ENCODE data around the gene NAMPT. TPM values are rescaled to one million over a fixed set of nuclear protein-coding genes. Genes with fewer than 3 reads are reported as not detected.
A peak's percentile ranks its signal among the peaks of the same experiment; 100 is the strongest.

The NAMPT gene
- total and polyA plus RNA-seq, 9 of the 15 experiments (the other 6 are each of a cell fraction or from before 2014, with no cell fraction given) = 41.1 to 160 (median 106) TPM

DNA sequence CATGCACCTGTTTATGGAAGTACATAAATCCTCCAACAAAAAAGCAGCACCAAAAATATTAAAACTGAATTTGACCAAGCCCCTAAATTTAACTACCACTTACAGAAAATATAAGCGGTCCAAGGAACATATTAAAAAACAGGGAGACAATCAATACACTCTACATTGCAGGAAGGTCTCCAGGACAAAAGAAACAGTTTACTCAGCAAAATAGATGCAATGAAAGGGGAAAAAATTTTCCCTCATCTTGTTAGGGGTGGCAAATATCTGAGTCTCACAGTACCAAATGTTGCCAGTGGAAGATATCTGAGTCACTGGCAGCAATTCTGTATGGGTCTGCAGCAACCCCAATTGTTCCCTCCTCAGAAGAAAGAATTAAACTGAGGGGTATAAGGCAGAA is 50.4 kb downstream of the NAMPT start:
- no peaks in the 10 kb centered on the region for H4K20me1 ChIP-seq (replicated peaks; ENCODE audit: control insufficient read depth, insufficient read depth, low read length)
- H3K4me3 ChIP-seq = no peak overlapping the region
- H3K36me3 ChIP-seq (ENCODE audit: control insufficient read depth, insufficient read depth, low read length) = no peaks in the 10 kb centered on the region
- CTCF ChIA-PET (ENCODE audit: low intra/inter-chr PET ratio) = interaction anchor here (0.6 kb wide), 1 partner anchor 74 kb away, joined by 3 read pairs; no protein-coding TSS in a partner anchor
- H3K27me3 ChIP-seq (ENCODE audit: control insufficient read depth in 2 of 2, insufficient read depth in 2 of 2, low read length in 2 of 2) = peaks cover 2 to 3% of the 10 kb centered on the region in 2 experiments; a peak in 3 of 5 replicates
- ATAC-seq = no peak
- H3K4me2 ChIP-seq (ENCODE audit: insufficient read depth, low read length) = no peak overlapping the region
- intact Hi-C loops (cut with micrococcal nuclease) = no loop called here
- no peaks in the 10 kb centered on the region for H3K4me1 ChIP-seq (replicated peaks in 1 of 2; ENCODE audit: control insufficient read depth in 2 of 2, insufficient read depth in 2 of 2, low read length in 2 of 2)
- in situ Hi-C loops (cut with MboI) = no loop called here
- H3K9ac ChIP-seq (ENCODE audit: insufficient read depth in 1 of 2, low read depth in 2 of 2, low read length in 2 of 2) = no peak overlapping the region
- TF ChIP-seq ZNF324 (CRISPR knock-in tag; IDR thresholded peaks at IDR 0.05) = no peak
- TF ChIP-seq ZNF316 (IDR thresholded peaks at IDR 0.05) = peak; percentile 86
- TF ChIP-seq, protein P1, sequence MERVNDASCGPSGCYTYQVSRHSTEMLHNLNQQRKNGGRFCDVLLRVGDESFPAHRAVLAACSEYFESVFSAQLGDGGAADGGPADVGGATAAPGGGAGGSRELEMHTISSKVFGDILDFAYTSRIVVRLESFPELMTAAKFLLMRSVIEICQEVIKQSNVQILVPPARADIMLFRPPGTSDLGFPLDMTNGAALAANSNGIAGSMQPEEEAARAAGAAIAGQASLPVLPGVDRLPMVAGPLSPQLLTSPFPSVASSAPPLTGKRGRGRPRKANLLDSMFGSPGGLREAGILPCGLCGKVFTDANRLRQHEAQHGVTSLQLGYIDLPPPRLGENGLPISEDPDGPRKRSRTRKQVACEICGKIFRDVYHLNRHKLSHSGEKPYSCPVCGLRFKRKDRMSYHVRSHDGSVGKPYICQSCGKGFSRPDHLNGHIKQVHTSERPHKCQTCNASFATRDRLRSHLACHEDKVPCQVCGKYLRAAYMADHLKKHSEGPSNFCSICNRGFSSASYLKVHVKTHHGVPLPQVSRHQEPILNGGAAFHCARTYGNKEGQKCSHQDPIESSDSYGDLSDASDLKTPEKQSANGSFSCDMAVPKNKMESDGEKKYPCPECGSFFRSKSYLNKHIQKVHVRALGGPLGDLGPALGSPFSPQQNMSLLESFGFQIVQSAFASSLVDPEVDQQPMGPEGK (CRISPR knock-in tag; IDR thresholded peaks at IDR 0.05; ENCODE audit: borderline replicate concordance) = no peak
- TF ChIP-seq, protein P2, sequence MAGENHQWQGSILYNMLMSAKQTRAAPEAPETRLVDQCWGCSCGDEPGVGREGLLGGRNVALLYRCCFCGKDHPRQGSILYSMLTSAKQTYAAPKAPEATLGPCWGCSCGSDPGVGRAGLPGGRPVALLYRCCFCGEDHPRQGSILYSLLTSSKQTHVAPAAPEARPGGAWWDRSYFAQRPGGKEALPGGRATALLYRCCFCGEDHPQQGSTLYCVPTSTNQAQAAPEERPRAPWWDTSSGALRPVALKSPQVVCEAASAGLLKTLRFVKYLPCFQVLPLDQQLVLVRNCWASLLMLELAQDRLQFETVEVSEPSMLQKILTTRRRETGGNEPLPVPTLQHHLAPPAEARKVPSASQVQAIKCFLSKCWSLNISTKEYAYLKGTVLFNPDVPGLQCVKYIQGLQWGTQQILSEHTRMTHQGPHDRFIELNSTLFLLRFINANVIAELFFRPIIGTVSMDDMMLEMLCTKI (IDR thresholded peaks at IDR 0.05; ENCODE audit: partially characterized antibody) = no peak
- peak; percentile 64 for TF ChIP-seq MAFF (IDR thresholded peaks at IDR 0.05; ENCODE audit: low read length)
- TF ChIP-seq MTA2 (IDR thresholded peaks at IDR 0.05; ENCODE audit: low read depth) = no peak
- peak; percentile 69 for TF ChIP-seq MAFG (tag; conservative IDR thresholded peaks at IDR 0.05)
- TF ChIP-seq, protein P3, sequence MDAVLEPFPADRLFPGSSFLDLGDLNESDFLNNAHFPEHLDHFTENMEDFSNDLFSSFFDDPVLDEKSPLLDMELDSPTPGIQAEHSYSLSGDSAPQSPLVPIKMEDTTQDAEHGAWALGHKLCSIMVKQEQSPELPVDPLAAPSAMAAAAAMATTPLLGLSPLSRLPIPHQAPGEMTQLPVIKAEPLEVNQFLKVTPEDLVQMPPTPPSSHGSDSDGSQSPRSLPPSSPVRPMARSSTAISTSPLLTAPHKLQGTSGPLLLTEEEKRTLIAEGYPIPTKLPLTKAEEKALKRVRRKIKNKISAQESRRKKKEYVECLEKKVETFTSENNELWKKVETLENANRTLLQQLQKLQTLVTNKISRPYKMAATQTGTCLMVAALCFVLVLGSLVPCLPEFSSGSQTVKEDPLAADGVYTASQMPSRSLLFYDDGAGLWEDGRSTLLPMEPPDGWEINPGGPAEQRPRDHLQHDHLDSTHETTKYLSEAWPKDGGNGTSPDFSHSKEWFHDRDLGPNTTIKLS (IDR thresholded peaks at IDR 0.05; ENCODE audit: borderline replicate concordance, low read depth) = no peak
- TF ChIP-seq, protein P4, sequence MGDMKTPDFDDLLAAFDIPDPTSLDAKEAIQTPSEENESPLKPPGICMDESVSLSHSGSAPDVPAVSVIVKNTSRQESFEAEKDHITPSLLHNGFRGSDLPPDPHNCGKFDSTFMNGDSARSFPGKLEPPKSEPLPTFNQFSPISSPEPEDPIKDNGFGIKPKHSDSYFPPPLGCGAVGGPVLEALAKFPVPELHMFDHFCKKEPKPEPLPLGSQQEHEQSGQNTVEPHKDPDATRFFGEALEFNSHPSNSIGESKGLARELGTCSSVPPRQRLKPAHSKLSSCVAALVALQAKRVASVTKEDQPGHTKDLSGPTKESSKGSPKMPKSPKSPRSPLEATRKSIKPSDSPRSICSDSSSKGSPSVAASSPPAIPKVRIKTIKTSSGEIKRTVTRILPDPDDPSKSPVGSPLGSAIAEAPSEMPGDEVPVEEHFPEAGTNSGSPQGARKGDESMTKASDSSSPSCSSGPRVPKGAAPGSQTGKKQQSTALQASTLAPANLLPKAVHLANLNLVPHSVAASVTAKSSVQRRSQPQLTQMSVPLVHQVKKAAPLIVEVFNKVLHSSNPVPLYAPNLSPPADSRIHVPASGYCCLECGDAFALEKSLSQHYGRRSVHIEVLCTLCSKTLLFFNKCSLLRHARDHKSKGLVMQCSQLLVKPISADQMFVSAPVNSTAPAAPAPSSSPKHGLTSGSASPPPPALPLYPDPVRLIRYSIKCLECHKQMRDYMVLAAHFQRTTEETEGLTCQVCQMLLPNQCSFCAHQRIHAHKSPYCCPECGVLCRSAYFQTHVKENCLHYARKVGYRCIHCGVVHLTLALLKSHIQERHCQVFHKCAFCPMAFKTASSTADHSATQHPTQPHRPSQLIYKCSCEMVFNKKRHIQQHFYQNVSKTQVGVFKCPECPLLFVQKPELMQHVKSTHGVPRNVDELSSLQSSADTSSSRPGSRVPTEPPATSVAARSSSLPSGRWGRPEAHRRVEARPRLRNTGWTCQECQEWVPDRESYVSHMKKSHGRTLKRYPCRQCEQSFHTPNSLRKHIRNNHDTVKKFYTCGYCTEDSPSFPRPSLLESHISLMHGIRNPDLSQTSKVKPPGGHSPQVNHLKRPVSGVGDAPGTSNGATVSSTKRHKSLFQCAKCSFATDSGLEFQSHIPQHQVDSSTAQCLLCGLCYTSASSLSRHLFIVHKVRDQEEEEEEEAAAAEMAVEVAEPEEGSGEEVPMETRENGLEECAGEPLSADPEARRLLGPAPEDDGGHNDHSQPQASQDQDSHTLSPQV (IDR thresholded peaks at IDR 0.05) = no peak
- peak; percentile 36; the same call in 1 of the 2 replicates for TF ChIP-seq MAFK (IDR thresholded peaks at IDR 0.05; ENCODE audit: low read length)
- peak; percentile 81 for TF ChIP-seq C11orf30 (IDR thresholded peaks at IDR 0.05; ENCODE audit: low read depth)
- 19% methylated on average over 1 of the region's 1 CpG for WGBS (ENCODE audit: insufficient coverage, low coverage, missing lambda C conversion rate)
- no peaks in the 10 kb centered on the region for H3K9me1 ChIP-seq (ENCODE audit: control insufficient read depth, insufficient read depth, low read length)
- no peak overlapping the region for H3K27ac ChIP-seq (ENCODE audit: extremely low read depth, low read depth, low read length)
- H2AFZ ChIP-seq (ENCODE audit: low read depth, low read length) = no peak overlapping the region
- no peak for DNase-seq (ENCODE audit: extremely low read depth in 1 of 4, low spot score in 3 of 4)
- H3K9me3 ChIP-seq (replicated peaks; ENCODE audit: control insufficient read depth, insufficient read depth, low read depth, low read length) = no peaks in the 10 kb centered on the region
- no TSS peak for BruUV-seq (replicated peaks)
- FAIRE-seq = no peak
- POLR2A ChIA-PET = no interaction called here
- no peaks in the 10 kb centered on the region for H3K79me2 ChIP-seq (ENCODE audit: control insufficient read depth, insufficient read depth, low read length)

Measured in K562 (cell line).